IPS-NIHi11 (cell line): ENCODE measurements around the gene MIDN.
"Not testable (repeated sequence)": the region's sequence is repeated elsewhere in the genome, so short reads cannot be mapped to it uniquely, and the experiment has no call there.

Source experiments
- DNase-seq: peaks from one replicate; pipeline ENCODE4 v3.0.0; 2012; ENCODE audit warnings: mixed read lengths, low spot score

Gene MIDN

GRCh38 chr19:1246265-1247087, 1.9 kb upstream of the MIDN start:
- DNase-seq, result not testable (repeated sequence)

GRCh38 chr19:1247748-1248138, 640 bp upstream of the MIDN start:
- no peak for DNase-seq

- no peak for DNase-seq
Observed at GRCh38 chr19:1248786-1249297, 459 bp downstream of the MIDN start.

- peak; percentile 90 for DNase-seq
Observed at GRCh38 chr19:1249298-1249989, 1.1 kb downstream of the MIDN start.

- DNase-seq, result no peak
Observed at GRCh38 chr19:1249990-1250436, 1.6 kb downstream of the MIDN start.

- DNase-seq, result peak; percentile 84
Observed at GRCh38 chr19:1250437-1251260, 2.3 kb downstream of the MIDN start.

- DNase-seq, result no peak
Observed at GRCh38 chr19:1251330-1252220, 3.2 kb downstream of the MIDN start.

GRCh38 chr19:1252221-1252820, 3.9 kb downstream of the MIDN start:
- DNase-seq, result no peak

GRCh38 chr19:1252821-1253513, 4.6 kb downstream of the MIDN start:
- DNase-seq, result no peak

GRCh38 chr19:1253514-1254080, 5.2 kb downstream of the MIDN start:
- DNase-seq, result no peak

GRCh38 chr19:1254081-1254527, 5.7 kb downstream of the MIDN start:
- no peak for DNase-seq

GRCh38 chr19:1254530-1255185, 6.3 kb downstream of the MIDN start:
- no peak for DNase-seq

GRCh38 chr19:1255186-1256161, 7.1 kb downstream of the MIDN start:
- DNase-seq, result no peak

GRCh38 chr19:1256646-1257474, 8.5 kb downstream of the MIDN start:
- no peak for DNase-seq

GRCh38 chr19:1257475-1258162, 9.2 kb downstream of the MIDN start:
- DNase-seq, result no peak

- no peak for DNase-seq
Observed at GRCh38 chr19:1258163-1258492, 9.7 kb downstream of the MIDN start.
